GM21825 (cell line): Measurements from ENCODE around the gene OTOA.
"Not testable (repeated sequence)": the region's sequence is repeated elsewhere in the genome, so short reads cannot be mapped to it uniquely, and the experiment has no call there.

Experiments used
- ATAC-seq: cut with Tn5 transposase; IDR thresholded peaks from one replicate; pipeline ENCODE4 v1.9.1; 2021; ENCODE audit warnings: mild to moderate bottlenecking, moderate library complexity; ENCODE audit not compliant: unreplicated experiment

Gene OTOA

GRCh38 chr16:21667575-21667974 lies 3.8 kb downstream of the OTOA start:
- ATAC-seq = no peak

DNA sequence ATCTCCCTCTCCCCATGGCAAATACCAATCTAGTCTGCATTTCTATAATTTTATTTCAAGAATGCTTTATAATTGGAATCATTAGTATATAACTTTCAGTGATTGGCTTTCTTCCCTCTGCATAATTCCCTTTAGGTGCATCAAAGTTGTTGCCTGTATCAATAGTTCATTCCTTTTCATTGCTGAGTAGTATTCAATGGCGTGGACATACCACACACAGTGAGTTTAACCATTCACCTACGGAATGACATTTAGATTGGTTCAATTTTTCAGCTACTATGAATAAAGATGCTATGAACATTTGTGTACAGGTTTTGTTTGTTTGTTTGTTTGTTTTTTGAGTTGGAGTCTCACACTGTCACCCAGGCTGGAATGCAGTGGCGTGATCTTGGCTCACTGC lies 9.7 kb downstream of the OTOA start:
- ATAC-seq = no peak

- not testable (repeated sequence) for ATAC-seq
Observed at GRCh38 chr16:21674456-21674855, 10.7 kb downstream of the OTOA start.

GRCh38 chr16:21680714-21681113 lies 16.9 kb downstream of the OTOA start:
- not testable (repeated sequence) for ATAC-seq

GRCh38 chr16:21683184-21683583 lies 19.4 kb downstream of the OTOA start:
- no peak for ATAC-seq

DNA sequence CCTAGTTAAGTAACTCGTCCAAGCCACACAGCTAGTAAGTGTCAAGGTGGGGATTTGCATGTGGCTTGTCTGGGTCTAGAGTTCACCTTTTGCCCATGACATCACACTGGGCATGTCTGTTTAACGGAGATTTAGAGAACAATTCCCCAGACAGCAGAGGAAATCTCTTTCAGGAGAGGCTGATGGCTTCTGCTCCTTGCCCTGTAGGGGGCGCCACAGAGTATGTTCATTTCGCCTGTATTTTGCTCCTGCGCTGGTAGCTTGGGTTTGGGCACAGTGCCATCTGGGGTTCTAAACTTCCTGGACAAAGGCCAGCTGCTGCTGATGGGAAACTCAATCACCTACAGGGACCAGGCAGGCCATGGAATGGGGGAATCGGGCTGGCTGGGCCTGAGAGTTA lies 20.4 kb downstream of the OTOA start:
- ATAC-seq = no peak

GRCh38 chr16:21685034-21685455 lies 21.3 kb downstream of the OTOA start:
- ATAC-seq = no peak

GRCh38 chr16:21689107-21689506 lies 25.3 kb downstream of the OTOA start:
- no peak for ATAC-seq

DNA sequence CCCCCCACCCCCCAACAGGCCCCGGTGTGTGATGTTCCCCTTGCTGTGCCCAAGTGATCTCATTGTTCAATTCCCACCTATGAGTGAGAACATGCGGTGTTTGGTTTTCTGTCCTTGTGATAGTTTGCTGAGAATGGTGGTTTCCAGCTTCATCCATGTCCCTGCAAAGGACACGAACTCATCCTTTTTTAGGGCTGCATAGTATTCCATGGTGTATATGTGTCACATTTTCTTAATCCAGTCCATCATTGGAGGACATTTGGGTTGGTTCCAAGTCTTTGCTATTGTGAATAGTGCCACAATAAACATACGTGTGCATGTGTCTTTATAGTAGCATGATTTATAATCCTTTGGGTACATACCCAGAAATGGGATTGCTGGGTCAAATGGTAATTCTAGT lies 27.2 kb downstream of the OTOA start:
- ATAC-seq = not testable (repeated sequence)

GRCh38 chr16:21694609-21695008 lies 30.8 kb downstream of the OTOA start:
- no peak for ATAC-seq

DNA sequence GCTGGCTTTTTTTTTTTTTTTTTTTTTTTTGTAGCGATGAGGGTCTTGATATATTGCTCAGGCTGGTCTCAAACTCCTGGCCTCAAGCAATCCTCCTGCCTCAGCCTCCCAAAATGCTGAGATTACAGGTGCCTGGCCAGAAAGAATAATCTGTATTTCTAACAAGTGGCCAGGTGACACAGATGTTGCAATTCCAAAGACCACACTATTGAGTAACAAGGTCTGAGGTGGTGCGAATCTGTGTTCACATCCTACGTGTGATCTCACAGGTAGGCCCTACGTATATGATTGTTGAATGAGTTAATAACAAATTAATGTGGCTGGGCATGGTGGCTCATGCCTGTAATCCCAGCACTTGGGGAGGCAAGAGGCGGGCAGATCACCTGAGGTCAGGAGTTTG lies 33.3 kb downstream of the OTOA start:
- ATAC-seq = no peak

DNA sequence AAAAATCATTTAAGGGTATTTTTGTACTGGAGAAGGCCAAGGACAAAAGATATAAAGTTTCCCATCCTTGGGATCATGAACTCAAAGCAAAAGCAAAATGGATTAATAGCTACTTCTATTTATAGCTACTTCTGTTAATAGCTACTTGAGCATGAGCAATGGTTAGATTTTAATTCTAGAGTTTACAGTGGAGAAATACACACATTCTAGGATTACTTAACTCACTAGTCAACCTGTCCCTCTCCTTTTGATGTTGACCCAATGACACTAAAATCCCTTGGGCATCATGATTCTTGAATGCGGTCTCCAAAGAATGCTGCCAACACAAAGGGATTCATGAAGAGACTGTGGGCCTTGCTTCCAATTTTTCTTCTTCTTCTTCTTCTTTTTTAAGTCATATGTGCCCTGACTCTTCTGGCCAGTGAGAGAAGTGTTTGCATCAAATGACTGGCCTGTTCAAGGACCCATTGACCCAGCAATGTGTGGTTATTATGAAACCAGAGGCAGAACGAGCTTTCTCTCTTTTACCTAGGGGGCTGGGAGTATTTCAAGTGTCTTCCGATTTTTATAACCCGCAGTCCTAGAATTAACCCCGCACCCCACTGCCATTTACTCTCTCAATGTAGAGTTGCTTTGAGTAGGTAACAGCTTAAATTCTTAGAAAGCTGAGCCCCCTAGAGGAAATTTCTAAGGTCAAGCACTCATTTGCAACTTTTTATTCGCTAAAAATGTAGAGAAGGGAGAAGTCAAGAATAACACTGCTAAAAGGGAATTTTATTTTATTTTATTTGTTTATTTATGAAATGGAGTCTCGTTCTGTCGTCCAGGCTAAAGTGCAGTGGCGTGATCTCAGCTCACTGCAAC lies 34.6 kb downstream of the OTOA start:
- ATAC-seq = no peak

- ATAC-seq = no peak
Observed at GRCh38 chr16:21701271-21701670, 37.5 kb downstream of the OTOA start.

DNA sequence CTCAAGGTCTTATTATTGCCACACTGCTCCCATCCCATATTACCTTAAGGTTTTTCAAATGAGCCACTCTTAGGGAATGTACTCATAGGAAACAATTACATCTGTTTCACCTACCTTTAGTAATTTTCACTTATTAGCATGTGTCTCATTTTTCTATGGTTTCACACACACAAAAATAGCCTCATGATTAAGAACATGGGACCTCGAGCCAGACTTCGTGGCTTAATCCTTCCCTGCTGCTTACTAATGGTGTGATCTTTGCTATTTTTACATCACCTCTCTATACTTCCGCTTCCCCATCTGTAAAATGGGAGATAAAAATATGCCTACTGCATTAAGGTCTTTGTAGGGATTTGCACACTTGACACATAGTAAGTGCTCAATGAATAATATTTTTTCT lies 38.5 kb downstream of the OTOA start:
- ATAC-seq = no peak

DNA sequence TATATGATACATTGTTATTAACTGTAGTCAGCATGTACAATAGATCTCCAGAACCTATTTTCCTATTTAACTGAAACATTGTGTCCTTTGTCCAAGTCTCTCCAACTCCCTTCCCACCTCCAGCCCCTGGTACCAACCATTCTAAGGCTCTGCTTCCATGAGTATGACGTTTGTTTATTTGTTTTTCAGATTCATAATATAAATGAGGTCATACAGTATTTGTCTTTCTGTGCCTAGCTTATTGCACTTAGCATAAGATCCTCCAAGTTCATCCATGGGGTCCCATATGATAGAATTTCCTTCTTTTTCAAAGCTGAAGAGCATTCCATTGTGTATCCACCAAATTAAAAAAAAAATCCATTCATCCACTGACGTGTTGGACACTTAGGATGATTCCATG lies 39.4 kb downstream of the OTOA start:
- no peak for ATAC-seq

DNA sequence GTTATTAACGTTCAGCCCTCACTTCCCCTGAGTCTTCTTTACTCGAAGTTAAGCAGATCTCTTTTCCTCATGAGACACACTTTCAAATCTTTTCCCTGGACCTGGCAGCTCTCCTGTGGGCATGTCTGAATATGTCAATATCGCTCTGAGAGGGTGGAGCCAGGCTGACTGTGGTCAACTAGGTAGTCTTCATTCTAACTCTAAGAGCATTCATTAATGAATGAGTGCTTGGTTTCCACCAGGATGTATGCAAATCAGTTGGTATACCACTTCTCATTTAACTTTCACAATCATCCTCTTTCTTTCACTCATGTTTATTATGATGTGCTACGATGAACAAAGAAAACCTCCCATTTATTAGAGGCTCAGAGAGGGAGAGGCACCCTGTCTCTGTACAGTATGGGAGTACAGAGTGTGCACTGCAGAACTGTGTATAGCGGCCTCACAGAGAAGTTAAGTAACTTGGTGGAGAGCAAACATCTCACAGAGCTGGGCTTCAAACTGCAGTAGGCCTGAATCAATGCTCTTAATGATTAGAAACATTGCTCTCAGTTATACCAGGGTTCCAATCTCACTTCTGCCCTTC lies 39.9 kb downstream of the OTOA start:
- peak; percentile 74 for ATAC-seq

DNA sequence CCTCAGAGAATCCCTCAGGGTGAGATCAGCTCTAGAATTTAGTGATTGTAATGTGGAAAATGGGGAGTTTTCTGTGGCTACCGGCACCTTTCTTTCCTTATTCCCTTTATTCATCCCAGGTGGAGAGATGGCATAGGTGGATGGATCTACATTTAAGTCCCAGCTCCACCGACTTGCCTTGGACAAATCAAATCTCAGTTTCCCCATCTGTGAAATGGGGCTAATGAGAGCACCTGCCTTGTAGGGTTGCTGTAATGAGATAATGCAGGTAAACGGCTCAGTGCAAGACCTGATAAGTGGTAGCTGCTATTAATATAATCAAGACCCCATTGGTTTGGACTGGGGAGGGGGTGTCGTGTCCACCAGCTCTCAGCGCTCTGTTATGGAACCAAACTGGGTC lies 40.5 kb downstream of the OTOA start:
- ATAC-seq = no peak

DNA sequence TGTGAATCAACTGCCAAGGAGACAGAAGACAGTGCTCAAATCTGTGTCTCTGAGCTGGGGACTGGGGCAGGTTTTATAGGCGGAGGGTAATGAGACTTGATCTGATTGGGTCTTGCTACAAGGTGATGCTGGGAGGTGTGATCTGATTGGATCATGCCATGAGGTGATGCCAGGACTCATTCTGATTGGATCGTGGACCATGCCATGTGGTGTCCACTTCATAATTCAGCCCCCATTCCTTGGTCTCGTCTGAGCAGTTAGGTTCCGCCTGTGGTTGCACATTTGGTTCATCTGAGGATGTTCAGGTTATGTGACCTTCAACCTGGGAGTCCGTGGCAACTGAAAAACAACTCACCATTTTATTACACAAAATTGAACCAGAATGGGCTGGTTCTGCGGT lies 41.0 kb downstream of the OTOA start:
- ATAC-seq = no peak

GRCh38 chr16:21708533-21709115 lies 44.9 kb downstream of the OTOA start:
- no peak for ATAC-seq

DNA sequence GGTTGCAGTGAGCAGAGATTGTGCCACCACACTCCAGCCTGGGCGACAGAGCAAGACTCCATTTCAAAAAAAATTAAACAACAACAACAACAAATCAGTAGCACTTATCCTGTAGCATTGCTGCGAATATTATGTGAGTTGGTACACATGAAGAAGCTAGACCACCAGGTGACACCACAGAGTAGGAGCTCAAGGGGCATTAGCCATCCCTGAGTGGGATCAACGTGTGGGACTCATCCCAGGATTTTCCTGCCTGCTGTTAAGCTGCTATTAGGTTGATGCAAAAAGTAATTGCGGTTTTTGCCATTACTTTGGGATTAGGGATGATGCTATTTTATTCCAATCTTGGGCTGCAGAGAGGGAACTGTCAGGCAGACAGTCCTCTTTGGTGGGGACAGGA lies 47.2 kb downstream of the OTOA start:
- ATAC-seq = no peak

DNA sequence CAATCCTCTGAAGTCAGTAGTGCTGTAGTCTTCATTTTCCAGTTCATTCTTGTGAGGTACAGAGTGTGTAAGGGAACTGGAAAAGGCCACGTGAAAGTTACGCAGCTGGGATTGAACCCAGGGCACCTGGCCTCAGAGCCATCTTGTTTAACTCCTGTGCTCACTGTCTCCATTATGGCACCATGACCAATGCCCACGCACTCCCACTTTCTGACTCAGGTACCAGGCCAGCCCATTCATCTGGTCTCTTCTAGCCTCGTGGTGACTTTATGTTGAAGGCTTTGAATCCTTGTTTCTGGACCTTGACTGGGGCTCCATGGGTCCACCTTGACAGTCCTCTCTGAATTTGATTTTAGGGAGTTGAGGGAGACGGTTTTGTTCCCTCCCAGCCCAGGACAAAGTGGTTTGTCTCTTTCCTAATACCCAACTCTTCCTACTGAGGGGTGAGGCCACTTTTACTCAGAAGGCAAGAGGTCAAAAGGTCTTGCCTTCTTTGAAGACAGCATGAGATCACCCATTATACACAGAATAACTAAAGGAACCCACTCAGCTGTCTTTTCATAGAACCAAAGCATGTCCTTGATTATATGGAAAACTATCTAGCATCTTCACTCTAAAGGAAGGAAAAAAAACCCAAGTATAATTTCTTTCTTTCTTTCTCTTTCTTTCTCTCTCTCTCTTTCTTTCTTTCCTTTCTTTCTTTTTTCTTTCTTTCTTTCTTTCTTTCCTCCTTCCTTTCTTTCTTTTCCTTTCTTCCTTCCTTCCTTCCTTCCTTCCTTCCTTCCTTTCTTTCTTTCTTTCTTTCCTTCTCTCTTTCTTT lies 50.0 kb downstream of the OTOA start:
- ATAC-seq = no peak

GRCh38 chr16:21714369-21714618 lies 50.5 kb downstream of the OTOA start:
- ATAC-seq = not testable (repeated sequence)
